Measurements from ENCODE around the gene DEFB123. TPM values are rescaled to one million over a fixed set of nuclear protein-coding genes. Genes with fewer than 3 reads are reported as not detected.
"Not testable (repeated sequence)": the region's sequence is repeated elsewhere in the genome, so short reads cannot be mapped to it uniquely, and the experiment has no call there.

DEFB123 gene
- total RNA-seq, 1 donor from 2014 or later = not detected

- Mint-ChIP-seq H3K4me1 (ENCODE audit: unreplicated experiment) (no peaks in the 10 kb centered on the region), H3K36me3 (no peaks in the 10 kb centered on the region), H3K27ac (no peak overlapping the region), H3K27me3 (no peaks in the 10 kb centered on the region), H3K9me3 (no peaks in the 10 kb centered on the region), H3K4me3 (no peak overlapping the region)
- no peak for TF ChIP-seq CTCF (conservative IDR thresholded peaks at IDR 0.05)
- no peak for DNase-seq (ENCODE audit: extremely low spot score, unreplicated experiment)
Observed at GRCh38 chr20:31430568-31431115, 9.8 kb upstream of the DEFB123 start.

- Mint-ChIP-seq H3K27ac (no peak overlapping the region), H3K9me3 (no peaks in the 10 kb centered on the region), H3K27me3 (no peaks in the 10 kb centered on the region), H3K4me3 (no peak overlapping the region), H3K36me3 (no peaks in the 10 kb centered on the region), H3K4me1 (ENCODE audit: unreplicated experiment) (no peaks in the 10 kb centered on the region)
- TF ChIP-seq CTCF (conservative IDR thresholded peaks at IDR 0.05) = no peak
- no peak for DNase-seq (ENCODE audit: extremely low spot score, unreplicated experiment)
Observed at GRCh38 chr20:31446084-31446819, 5.8 kb downstream of the DEFB123 start.

- Mint-ChIP-seq H3K36me3 (no peaks in the 10 kb centered on the region), H3K9me3 (no peaks in the 10 kb centered on the region), H3K4me3 (no peak overlapping the region), H3K27ac (no peak overlapping the region), H3K4me1 (ENCODE audit: unreplicated experiment) (no peaks in the 10 kb centered on the region), H3K27me3 (no peaks in the 10 kb centered on the region)
- peak; percentile 31 for DNase-seq (ENCODE audit: extremely low spot score, unreplicated experiment)
- no peak for TF ChIP-seq CTCF (conservative IDR thresholded peaks at IDR 0.05)
Observed at GRCh38 chr20:31449511-31450414, 9.3 kb downstream of the DEFB123 start.

- peak; percentile 24 for DNase-seq (ENCODE audit: extremely low spot score, unreplicated experiment)
- no peaks in the 10 kb centered on the region for H3K9me3 Mint-ChIP-seq
- no peaks in the 10 kb centered on the region for H3K4me1 Mint-ChIP-seq (ENCODE audit: unreplicated experiment)
- no peak for TF ChIP-seq CTCF (conservative IDR thresholded peaks at IDR 0.05)
- H3K4me3 Mint-ChIP-seq = no peak overlapping the region
- no peaks in the 10 kb centered on the region for H3K36me3 Mint-ChIP-seq
- H3K27ac Mint-ChIP-seq = no peak overlapping the region
- H3K27me3 Mint-ChIP-seq = no peaks in the 10 kb centered on the region
Observed at GRCh38 chr20:31452575-31452974, 12.1 kb downstream of the DEFB123 start.

DNA sequence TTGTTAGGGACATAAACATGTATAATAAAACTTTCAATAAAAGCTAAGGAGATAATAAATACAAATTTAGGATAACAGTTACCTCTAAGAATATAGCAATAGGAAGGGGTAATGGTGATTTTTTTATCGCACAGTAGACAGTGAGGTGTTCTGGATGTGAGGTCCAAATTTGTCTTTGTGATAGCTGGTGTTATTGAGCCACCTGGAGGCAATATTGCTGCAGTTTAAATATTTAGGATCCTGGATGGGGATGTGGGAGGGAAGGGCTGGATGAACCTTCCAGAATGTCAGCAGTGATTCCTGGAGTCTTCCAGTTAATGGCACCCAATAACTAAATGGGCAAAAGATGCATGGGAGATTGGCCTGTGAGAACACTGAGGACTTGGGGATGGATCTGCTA is 13.9 kb downstream of the DEFB123 start:
- H3K27ac Mint-ChIP-seq = no peak overlapping the region
- peaks cover 3% of the 10 kb centered on the region for H3K27me3 Mint-ChIP-seq
- H3K4me1 Mint-ChIP-seq (ENCODE audit: unreplicated experiment) = no peaks in the 10 kb centered on the region
- no peaks in the 10 kb centered on the region for H3K9me3 Mint-ChIP-seq
- no peak for DNase-seq (ENCODE audit: extremely low spot score, unreplicated experiment)
- no peak for TF ChIP-seq CTCF (conservative IDR thresholded peaks at IDR 0.05)
- H3K36me3 Mint-ChIP-seq = no peaks in the 10 kb centered on the region
- H3K4me3 Mint-ChIP-seq = no peak overlapping the region

DNA sequence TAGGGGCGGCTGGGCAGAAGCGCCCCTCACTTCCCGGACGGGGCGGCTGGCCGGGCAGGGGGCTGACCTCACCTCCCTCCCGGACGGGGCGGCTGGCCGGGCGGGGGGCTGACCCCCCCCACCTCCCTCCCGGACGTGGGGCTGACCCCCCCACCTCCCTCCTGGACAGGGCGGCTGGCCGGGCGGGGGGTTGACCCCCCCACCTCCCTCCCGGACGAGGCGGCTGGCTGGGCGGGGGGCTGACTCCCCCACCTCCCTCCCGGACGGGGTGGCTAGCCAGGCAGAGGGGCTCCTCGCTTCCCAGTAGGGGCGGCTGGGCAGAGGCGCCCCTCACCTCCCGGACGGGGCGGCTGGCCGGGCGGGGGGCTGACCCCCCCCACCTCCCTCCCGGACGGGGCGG is 30.5 kb downstream of the DEFB123 start:
- H3K4me3 Mint-ChIP-seq; H3K36me3 Mint-ChIP-seq; DNase-seq (ENCODE audit: extremely low spot score, unreplicated experiment); H3K27ac Mint-ChIP-seq; H3K4me1 Mint-ChIP-seq (ENCODE audit: unreplicated experiment): not testable (repeated sequence)
- peaks cover 13% of the 10 kb centered on the region for H3K9me3 Mint-ChIP-seq
- H3K27me3 Mint-ChIP-seq = peaks cover 15% of the 10 kb centered on the region

Measured in type B pancreatic cell (in vitro differentiated cells).